ENCODE results near the gene PDIA5.

Gene PDIA5

DNA sequence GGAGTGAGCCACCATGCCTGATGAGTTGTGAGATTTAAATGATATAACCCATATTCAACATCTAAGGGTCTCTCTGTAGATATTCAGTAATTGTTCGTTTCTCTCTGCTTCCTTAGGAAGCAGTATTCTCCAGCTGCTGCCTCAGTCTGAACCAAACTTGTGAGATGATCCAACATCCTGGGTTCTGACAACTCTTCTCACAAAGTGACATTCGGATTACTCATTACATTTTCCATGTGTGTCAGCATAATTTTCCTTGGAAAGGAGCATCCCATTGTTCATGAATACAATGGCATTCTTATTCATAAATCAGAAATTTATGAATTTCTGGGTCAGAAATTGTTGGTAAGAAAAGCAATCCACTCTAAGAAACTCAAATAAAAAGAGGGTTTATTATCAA is 119.9 kb downstream of the PDIA5 start:
- no peaks in the 10 kb centered on the region for H3K36me3 ChIP-seq (ENCODE audit: control insufficient read depth, low read length)
- no peaks in the 10 kb centered on the region for H3K9me2 ChIP-seq (replicated peaks; ENCODE audit: control insufficient read depth, low read length)
- no peak overlapping the region for H3K4me3 ChIP-seq (ENCODE audit: low read length)
- no peak overlapping the region for H3K27ac ChIP-seq (ENCODE audit: low read depth, low read length)
- H3K4me2 ChIP-seq (ENCODE audit: low read length) = no peak overlapping the region
- H3F3A ChIP-seq (ENCODE audit: control insufficient read depth, insufficient read depth) = no peaks in the 10 kb centered on the region
- H3K4me1 ChIP-seq (ENCODE audit: control insufficient read depth, low read length) = no peaks in the 10 kb centered on the region
- H3K27me3 ChIP-seq (ENCODE audit: control insufficient read depth, low read length) = 0 out of 2 replicates have a peak, but pooled peaks cover 4% of the 10 kb centered on the region
- H3K79me2 ChIP-seq (ENCODE audit: control insufficient read depth, low read length) = no peaks in the 10 kb centered on the region
- TF ChIP-seq, protein P1, sequence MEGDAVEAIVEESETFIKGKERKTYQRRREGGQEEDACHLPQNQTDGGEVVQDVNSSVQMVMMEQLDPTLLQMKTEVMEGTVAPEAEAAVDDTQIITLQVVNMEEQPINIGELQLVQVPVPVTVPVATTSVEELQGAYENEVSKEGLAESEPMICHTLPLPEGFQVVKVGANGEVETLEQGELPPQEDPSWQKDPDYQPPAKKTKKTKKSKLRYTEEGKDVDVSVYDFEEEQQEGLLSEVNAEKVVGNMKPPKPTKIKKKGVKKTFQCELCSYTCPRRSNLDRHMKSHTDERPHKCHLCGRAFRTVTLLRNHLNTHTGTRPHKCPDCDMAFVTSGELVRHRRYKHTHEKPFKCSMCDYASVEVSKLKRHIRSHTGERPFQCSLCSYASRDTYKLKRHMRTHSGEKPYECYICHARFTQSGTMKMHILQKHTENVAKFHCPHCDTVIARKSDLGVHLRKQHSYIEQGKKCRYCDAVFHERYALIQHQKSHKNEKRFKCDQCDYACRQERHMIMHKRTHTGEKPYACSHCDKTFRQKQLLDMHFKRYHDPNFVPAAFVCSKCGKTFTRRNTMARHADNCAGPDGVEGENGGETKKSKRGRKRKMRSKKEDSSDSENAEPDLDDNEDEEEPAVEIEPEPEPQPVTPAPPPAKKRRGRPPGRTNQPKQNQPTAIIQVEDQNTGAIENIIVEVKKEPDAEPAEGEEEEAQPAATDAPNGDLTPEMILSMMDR (IDR thresholded peaks at IDR 0.05; ENCODE audit: low read depth, low read length, poor library complexity, severe bottlenecking) = no peak
- TF ChIP-seq EZH2phosphoT487 (IDR thresholded peaks at IDR 0.05; ENCODE audit: borderline replicate concordance, low read length) = no peak
- no peaks in the 10 kb centered on the region for H3K9me3 ChIP-seq (ENCODE audit: control insufficient read depth, insufficient read depth, low read length)
- no peaks in the 10 kb centered on the region for H4K20me1 ChIP-seq (ENCODE audit: control insufficient read depth, insufficient read depth, low read depth, low read length)

DNA sequence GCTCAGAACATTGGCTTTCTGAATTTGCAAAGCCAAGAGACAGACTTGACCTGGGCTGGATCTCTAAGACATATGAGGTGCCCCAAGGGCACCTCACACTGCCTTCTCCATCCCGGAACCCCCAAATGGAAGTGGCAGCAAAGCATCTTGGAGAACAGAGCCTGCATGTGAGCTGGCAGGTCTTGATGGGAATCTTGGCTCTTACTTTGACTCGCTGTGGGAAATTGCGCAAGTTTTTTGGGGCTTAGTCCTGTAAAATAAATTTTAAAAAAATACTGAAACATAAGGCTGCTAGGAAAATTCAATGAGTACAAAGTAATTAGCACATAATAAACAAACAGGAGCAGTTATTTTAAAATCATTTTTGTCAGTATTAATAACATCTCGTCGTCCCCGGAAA is 121.2 kb downstream of the PDIA5 start:
- Histone ChIP-seq H3F3A (ENCODE audit: control insufficient read depth, insufficient read depth) (no peaks in the 10 kb centered on the region), H3K27ac (ENCODE audit: low read depth, low read length) (no peak overlapping the region), H4K20me1 (ENCODE audit: control insufficient read depth, insufficient read depth, low read depth, low read length) (no peaks in the 10 kb centered on the region), H3K4me3 (ENCODE audit: low read length) (no peak overlapping the region), H3K9me2 (replicated peaks; ENCODE audit: control insufficient read depth, low read length) (no peaks in the 10 kb centered on the region), H3K36me3 (ENCODE audit: control insufficient read depth, low read length) (no peaks in the 10 kb centered on the region), H3K9me3 (ENCODE audit: control insufficient read depth, insufficient read depth, low read length) (no peaks in the 10 kb centered on the region), H3K27me3 (ENCODE audit: control insufficient read depth, low read length) (0 out of 2 replicates have a peak, but pooled peaks cover 4% of the 10 kb centered on the region), H3K4me1 (ENCODE audit: control insufficient read depth, low read length) (no peaks in the 10 kb centered on the region), H3K79me2 (ENCODE audit: control insufficient read depth, low read length) (no peaks in the 10 kb centered on the region), H3K4me2 (ENCODE audit: low read length) (no peak overlapping the region)
- TF ChIP-seq, protein P1 (IDR thresholded peaks at IDR 0.05; ENCODE audit: low read depth, low read length, poor library complexity, severe bottlenecking) = no peak
- TF ChIP-seq EZH2phosphoT487 (IDR thresholded peaks at IDR 0.05; ENCODE audit: borderline replicate concordance, low read length) = no peak

DNA sequence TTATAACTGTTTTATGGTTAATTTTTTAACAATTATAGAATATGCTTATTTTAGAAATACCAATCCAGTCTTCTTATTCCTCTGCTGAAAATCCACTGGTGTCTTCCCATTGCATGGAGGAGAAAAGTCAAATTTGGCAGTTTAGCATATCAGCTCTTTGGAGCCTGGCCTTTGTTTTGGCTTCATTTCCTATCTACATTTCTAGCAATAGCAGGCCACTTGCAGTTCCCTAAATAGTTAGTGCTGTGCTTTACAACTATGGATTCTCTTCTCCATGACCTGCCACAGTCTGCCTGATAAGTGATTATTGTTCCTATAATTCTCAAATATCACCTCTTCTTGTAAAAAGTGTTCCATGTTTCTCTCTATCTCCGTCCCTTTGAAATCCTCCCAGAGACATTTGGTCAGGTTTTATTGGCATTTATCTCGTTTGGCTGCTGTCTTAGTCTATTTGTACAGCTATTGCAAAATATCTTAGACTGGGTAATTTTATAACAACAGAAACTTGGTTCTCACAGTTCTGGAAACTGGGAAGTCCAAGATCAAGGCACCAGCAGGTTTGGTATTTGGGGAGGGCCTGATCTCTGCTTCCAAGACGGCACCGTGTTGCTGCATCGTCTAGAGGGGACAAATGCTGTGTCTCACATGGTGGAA is 126.8 kb downstream of the PDIA5 start:
- Histone ChIP-seq H3K9me2 (replicated peaks; ENCODE audit: control insufficient read depth, low read length) (no peaks in the 10 kb centered on the region), H3K9me3 (ENCODE audit: control insufficient read depth, insufficient read depth, low read length) (no peaks in the 10 kb centered on the region), H4K20me1 (ENCODE audit: control insufficient read depth, insufficient read depth, low read depth, low read length) (no peaks in the 10 kb centered on the region), H3K4me2 (ENCODE audit: low read length) (no peak overlapping the region), H3K4me1 (ENCODE audit: control insufficient read depth, low read length) (no peaks in the 10 kb centered on the region), H3K27me3 (ENCODE audit: control insufficient read depth, low read length) (peaks cover 2% of the 10 kb centered on the region; the same call in 1 of the 2 replicates), H3K27ac (ENCODE audit: low read depth, low read length) (no peak overlapping the region), H3K36me3 (ENCODE audit: control insufficient read depth, low read length) (no peaks in the 10 kb centered on the region), H3K79me2 (ENCODE audit: control insufficient read depth, low read length) (no peaks in the 10 kb centered on the region), H3K4me3 (ENCODE audit: low read length) (no peak overlapping the region), H3F3A (ENCODE audit: control insufficient read depth, insufficient read depth) (no peaks in the 10 kb centered on the region)
- no peak for TF ChIP-seq EZH2phosphoT487 (IDR thresholded peaks at IDR 0.05; ENCODE audit: borderline replicate concordance, low read length)
- TF ChIP-seq, protein P1 (IDR thresholded peaks at IDR 0.05; ENCODE audit: low read depth, low read length, poor library complexity, severe bottlenecking) = no peak
